RWPE2 (cell line): ENCODE data around the gene MAST2.
"Not testable (repeated sequence)": the region's sequence is repeated elsewhere in the genome, so short reads cannot be mapped to it uniquely, and the experiment has no call there.

Experiments used
- ATAC-seq: fragments of 200-7000 bp; cut with Tn5 transposase; 3 replicates; pipeline ENCODE4 v1.9.1; 2021; ENCODE audit warnings: low read depth
- DNase-seq: peaks from one replicate; pipeline ENCODE4 v3.0.0-alpha.2; 2020; ENCODE audit warnings: low spot score
- H3K27ac ChIP-seq: fragments of 450-650 bp; 2 replicates; pipeline ENCODE4 v1.5.1; 2017; ENCODE audit warnings: mild to moderate bottlenecking; ENCODE audit not compliant: poor library complexity, severe bottlenecking
- H3K27me3 ChIP-seq: fragments of 250-450 bp; sonication (Bioruptor Pico); 2 replicates; pipeline ENCODE4 v1.5.1; 2021; ENCODE audit warnings: mild to moderate bottlenecking, moderate library complexity; ENCODE audit not compliant: insufficient read depth, poor library complexity, severe bottlenecking
- H3K36me3 ChIP-seq: fragments of 250-450 bp; sonication (Bioruptor Pico); 2 replicates; pipeline ENCODE4 v1.5.1; 2020; ENCODE audit warnings: low read depth, mild to moderate bottlenecking, moderate library complexity
- H3K4me1 ChIP-seq: fragments of 250-450 bp; sonication (Bioruptor Pico); 2 replicates; pipeline ENCODE4 v1.5.1; 2021; ENCODE audit warnings: mild to moderate bottlenecking, moderate library complexity; ENCODE audit not compliant: insufficient read depth, poor library complexity, severe bottlenecking
- H3K4me3 ChIP-seq: fragments of 250-450 bp; sonication (Bioruptor Pico); 2 replicates; pipeline ENCODE4 v1.5.1; 2021; ENCODE audit warnings: mild to moderate bottlenecking, moderate library complexity; ENCODE audit not compliant: severe bottlenecking
- H3K9me3 ChIP-seq: fragments of 250-450 bp; sonication (Bioruptor Pico); 2 replicates; pipeline ENCODE4 v1.5.1; 2021; ENCODE audit warnings: mild to moderate bottlenecking, moderate library complexity; ENCODE audit not compliant: severe bottlenecking
- CTCF ChIP-seq: fragments of 450-650 bp; IDR thresholded peaks from one replicate; pipeline ENCODE4 v1.5.1; 2017; ENCODE audit warnings: mild to moderate bottlenecking, moderate library complexity; ENCODE audit not compliant: poor library complexity, severe bottlenecking

MAST2 gene

GRCh38 chr1:45800899-45801298 lies 2.5 kb upstream of the MAST2 start:
- ATAC-seq (no peak), DNase-seq (no peak)
- Histone ChIP-seq H3K27ac (no peak overlapping the region), H3K4me1 (peaks cover 7% of the 10 kb centered on the region), H3K36me3 (no peaks in the 10 kb centered on the region), H3K9me3 (no peaks in the 10 kb centered on the region), H3K27me3 (no peaks in the 10 kb centered on the region), H3K4me3 (no peak overlapping the region)
- no peak for TF ChIP-seq CTCF

GRCh38 chr1:45802343-45803298 lies 791 bp upstream of the MAST2 start:
- TF ChIP-seq CTCF: no peak
- ATAC-seq (peak; percentile 89), DNase-seq (peak; percentile 83)
- peak overlapping the region; percentile 79 for H3K27ac ChIP-seq
- peaks cover 7% of the 10 kb centered on the region for H3K4me1 ChIP-seq
- no peaks in the 10 kb centered on the region for H3K9me3 ChIP-seq
- peak overlapping the region; percentile 95 for H3K4me3 ChIP-seq
- no peaks in the 10 kb centered on the region for H3K27me3 ChIP-seq
- peaks cover 8% of the 10 kb centered on the region for H3K36me3 ChIP-seq

GRCh38 chr1:45803781-45804668 lies 613 bp downstream of the MAST2 start:
- not testable (repeated sequence) for DNase-seq, H3K9me3 ChIP-seq, H3K4me1 ChIP-seq, H3K27me3 ChIP-seq
- Histone ChIP-seq H3K36me3 (peaks cover 18% of the 10 kb centered on the region), H3K4me3 (peak overlapping the region; percentile 95), H3K27ac (peak overlapping the region; percentile 79)
- peak; percentile 22; the same call in 2 of the 3 replicates for ATAC-seq

- ATAC-seq (no peak), DNase-seq (no peak)
- H3K9me3 ChIP-seq: no peaks in the 10 kb centered on the region
- peak overlapping the region; percentile 95 for H3K4me3 ChIP-seq
- peaks cover 18% of the 10 kb centered on the region for H3K36me3 ChIP-seq
- H3K27me3 ChIP-seq: no peaks in the 10 kb centered on the region
- H3K4me1 ChIP-seq: peaks cover 7% of the 10 kb centered on the region
- TF ChIP-seq CTCF: no peak
- H3K27ac ChIP-seq: no peak overlapping the region
These were observed 1.2 kb downstream of the MAST2 start for GRCh38 chr1:45804669-45804969.

- no peak for ATAC-seq
- peaks cover 10% of the 10 kb centered on the region for H3K4me1 ChIP-seq
- no peaks in the 10 kb centered on the region for H3K9me3 ChIP-seq
- DNase-seq: no peak
- no peak overlapping the region for H3K4me3 ChIP-seq
- H3K36me3 ChIP-seq: peaks cover 18% of the 10 kb centered on the region
- no peaks in the 10 kb centered on the region for H3K27me3 ChIP-seq
- no peak for TF ChIP-seq CTCF
- no peak overlapping the region for H3K27ac ChIP-seq
These were observed 2.7 kb downstream of the MAST2 start for GRCh38 chr1:45806129-45806528.
